Hindlimb muscle (tissue), 1 donor: ENCODE results near the gene KIF24. TPM values are rescaled to one million over a fixed set of nuclear protein-coding genes. Genes with fewer than 3 reads are reported as not detected.
"Not testable (repeated sequence)": the region's sequence is repeated elsewhere in the genome, so short reads cannot be mapped to it uniquely, and the experiment has no call there.

ENCODE experiments used
- DNase-seq: peaks from one replicate; pipeline ENCODE4 v3.0.0-alpha.2; 2013
- polyA plus RNA-seq: library from polyadenylated mRNA; unstranded; fragments of 120-200 nt; gene quantifications from one replicate; pipeline ENCODE4 v1.2.1, GENCODE V29; 2013; ENCODE audit not compliant: insufficient read length

KIF24 gene
- polyA plus RNA-seq, 1 donor: 17.2 TPM

- DNase-seq: no peak
Measured at GRCh38 chr9:34321451-34321850, 7.6 kb downstream of the KIF24 start.

DNA sequence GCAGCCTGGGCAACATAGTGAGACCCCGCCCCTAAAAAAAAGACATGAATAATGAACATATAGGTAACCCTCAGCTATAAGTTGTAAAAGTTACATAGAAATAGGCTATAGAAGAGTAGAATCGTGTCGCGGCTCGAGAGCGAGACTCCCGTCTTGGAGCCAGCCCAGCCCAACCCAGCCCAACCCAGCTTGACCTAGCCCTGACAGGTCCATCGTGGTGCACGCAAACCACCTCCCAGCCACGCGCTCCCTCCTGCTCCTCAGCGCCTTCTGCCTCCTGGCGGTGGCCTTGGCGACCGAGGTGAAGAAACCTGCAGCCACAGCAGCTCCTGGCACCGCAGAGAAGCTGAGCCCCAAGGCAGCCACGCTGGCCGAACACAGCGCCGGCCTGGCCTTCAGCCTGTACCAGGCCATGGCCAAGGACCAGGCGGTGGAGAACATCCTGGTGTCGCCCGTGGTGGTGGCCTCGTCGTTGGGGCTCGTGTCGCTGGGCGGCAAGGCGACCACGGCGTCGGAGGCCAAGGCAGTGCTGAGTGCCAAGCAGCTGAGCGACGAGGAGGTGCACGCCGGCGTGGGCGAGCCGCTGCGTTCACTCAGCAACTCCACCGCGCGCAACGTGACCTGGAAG lies 10.8 kb downstream of the KIF24 start:
- no peak for DNase-seq

- no peak for DNase-seq
Measured at GRCh38 chr9:34317436-34317835, 11.6 kb downstream of the KIF24 start.

DNA sequence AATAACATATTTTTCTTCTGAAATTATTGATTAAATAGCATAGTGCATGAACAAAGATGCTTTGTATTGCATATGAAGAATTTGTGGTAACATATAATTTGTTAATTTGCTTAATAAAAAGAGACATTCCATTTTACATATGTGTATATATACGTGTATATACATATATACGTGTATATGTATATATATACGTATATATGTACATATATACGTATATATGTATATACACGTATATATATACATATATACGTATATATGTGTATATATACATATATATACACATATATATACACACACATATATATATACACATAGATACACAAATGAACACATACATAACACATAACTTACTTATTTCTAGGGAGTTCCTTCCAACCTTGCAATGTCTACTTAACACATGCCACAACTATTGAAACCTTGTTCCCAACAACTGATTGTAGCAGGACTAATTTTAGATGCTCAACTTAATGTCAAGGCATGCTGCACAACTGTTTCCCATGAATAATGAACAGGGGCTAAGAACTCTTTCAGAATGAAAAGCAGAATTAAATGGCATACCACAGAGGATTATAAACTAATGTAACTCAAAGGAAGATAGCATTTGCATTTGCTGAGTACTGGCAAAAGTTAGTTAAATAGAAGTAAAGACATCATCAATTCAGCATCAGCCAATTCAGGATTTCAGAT lies 17.4 kb downstream of the KIF24 start:
- DNase-seq: no peak

DNA sequence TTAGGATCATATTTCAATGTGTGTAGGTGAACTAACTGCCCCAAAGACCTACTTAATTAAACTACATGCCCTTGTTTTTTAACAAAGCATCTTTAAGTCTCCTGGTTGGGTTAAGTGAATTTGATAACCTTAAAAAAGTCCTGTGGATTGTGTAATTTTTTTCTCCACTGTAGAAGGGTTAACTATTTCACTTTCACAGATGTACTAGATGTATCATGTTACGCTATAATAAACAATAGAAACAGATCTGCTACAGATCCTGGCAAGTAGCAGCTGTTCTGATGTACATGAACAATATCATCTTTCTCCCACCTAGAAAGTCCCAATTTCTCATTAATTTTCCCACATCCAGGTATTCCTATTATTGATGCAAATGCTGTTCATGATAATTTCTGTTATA lies 18.9 kb downstream of the KIF24 start:
- no peak for DNase-seq

- not testable (repeated sequence) for DNase-seq
Measured at GRCh38 chr9:34308316-34308715, 20.8 kb downstream of the KIF24 start.

- DNase-seq: not testable (repeated sequence)
Measured at GRCh38 chr9:34301064-34301463, 28.0 kb downstream of the KIF24 start.

GRCh38 chr9:34292552-34292951 lies 36.5 kb downstream of the KIF24 start:
- no peak for DNase-seq

GRCh38 chr9:34291423-34291822 lies 37.6 kb downstream of the KIF24 start:
- no peak for DNase-seq

- DNase-seq: no peak
Measured at GRCh38 chr9:34291023-34291422, 38.0 kb downstream of the KIF24 start.

- DNase-seq: no peak
Measured at GRCh38 chr9:34289159-34289558, 39.9 kb downstream of the KIF24 start.

- DNase-seq: no peak
Measured at GRCh38 chr9:34282096-34282495, 47.0 kb downstream of the KIF24 start.

DNA sequence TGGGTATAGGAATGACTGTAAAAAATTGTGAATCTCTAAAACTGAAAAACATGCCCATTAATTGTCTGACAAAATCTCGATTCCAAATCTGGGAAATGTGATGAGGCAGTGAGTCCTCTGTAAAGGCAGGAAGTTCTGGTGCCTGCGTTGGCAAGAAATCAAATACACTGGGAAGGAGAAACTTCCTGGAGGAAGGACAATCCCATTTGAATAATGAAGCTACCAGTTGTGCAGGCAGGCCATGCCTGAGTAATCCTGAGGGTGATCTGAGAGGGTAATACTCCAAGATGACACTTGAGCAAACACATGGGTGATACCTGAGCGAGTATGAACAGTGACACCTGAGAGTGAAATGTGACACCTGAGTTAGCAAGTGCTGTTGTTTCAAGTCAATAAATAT lies 49.7 kb downstream of the KIF24 start:
- no peak for DNase-seq

Other genes with a start within 250 kb of the KIF24 start
- 31.2 TPM for gene DCAF12, start 202.6 kb downstream of the KIF24 start, polyA plus RNA-seq
- gene UBAP1, start 150.2 kb downstream of the KIF24 start, polyA plus RNA-seq: 39.4 TPM
- gene NUDT2, start 301 bp upstream of the KIF24 start, polyA plus RNA-seq: 23.3 TPM
- 19.7 TPM for gene MYORG, start 47.6 kb upstream of the KIF24 start, polyA plus RNA-seq
- 14.1 TPM for gene FAM219A, start 129.3 kb upstream of the KIF24 start, polyA plus RNA-seq
- gene DNAI1, start 129.5 kb upstream of the KIF24 start, polyA plus RNA-seq: not detected
- gene ENHO, start 193.7 kb upstream of the KIF24 start, polyA plus RNA-seq: 4.3 TPM